GM12892 (cell line): ENCODE measurements around the gene TAS2R60.
"Not testable (repeated sequence)": the region's sequence is repeated elsewhere in the genome, so short reads cannot be mapped to it uniquely, and the experiment has no call there.

Experiments
- DNase-seq: peaks from one replicate; pipeline ENCODE4 v3.0.0; 2011; ENCODE audit not compliant: insufficient read length
- FAIRE-seq: peaks from 2 replicates; lab custom pipeline; 2011; peaks lifted over from hg19 to GRCh38; lab: Jason Lieb, UNC
- POLR2A ChIP-seq: IDR thresholded peaks from 2 replicates; pipeline ENCODE4 v1.6.1; 2011; ENCODE audit warnings: low read depth, low read length, control low read depth
- POLR2AphosphoS5 ChIP-seq: IDR thresholded peaks from 2 replicates; pipeline ENCODE4 v1.6.1; 2011; ENCODE audit warnings: low read depth, low read length, control low read depth
- TAF1 ChIP-seq: IDR thresholded peaks from 2 replicates; pipeline ENCODE4 v1.6.1; 2011; ENCODE audit warnings: low read depth, mild to moderate bottlenecking, control low read depth, low read length, borderline replicate concordance

Gene TAS2R60

GRCh38 chr7:143477501-143478150, 34.4 kb downstream of the TAS2R60 start, which contains the start of gene TAS2R41:
Gene TAS2R41, plus strand, starts transcription at chr7:143477873. Its CDS starts 0 bp downstream, at chr7:143477873.
- no peak for TF ChIP-seq POLR2AphosphoS5
- no peak for TF ChIP-seq POLR2A
- TF ChIP-seq TAF1, result no peak
- no peak for FAIRE-seq

GRCh38 chr7:143479055-143479766, 36.0 kb downstream of the TAS2R60 start:
- TF ChIP-seq POLR2AphosphoS5, result no peak
- TF ChIP-seq POLR2A, result no peak
- no peak for TF ChIP-seq TAF1
- DNase-seq, result no peak
- FAIRE-seq, result no peak

More at GRCh38 chr7:143477501-143478150, 34.4 kb downstream of the TAS2R60 start, which contains the start of gene TAS2R41:
- DNase-seq, result no peak

GRCh38 chr7:143480501-143480900, 37.2 kb downstream of the TAS2R60 start:
- TF ChIP-seq TAF1 (no peak), POLR2AphosphoS5 (no peak), POLR2A (no peak)
- FAIRE-seq, result no peak
- DNase-seq, result no peak

GRCh38 chr7:143484119-143484518, 40.9 kb downstream of the TAS2R60 start:
- DNase-seq (no peak), FAIRE-seq (no peak)
- no peak for TF ChIP-seq POLR2A
- TF ChIP-seq POLR2AphosphoS5, result no peak
- TF ChIP-seq TAF1, result no peak

GRCh38 chr7:143485094-143485493, 41.8 kb downstream of the TAS2R60 start:
- no peak for FAIRE-seq
- DNase-seq, result no peak
- no peak for TF ChIP-seq POLR2AphosphoS5
- TF ChIP-seq POLR2A, result no peak

GRCh38 chr7:143485500-143485899, 42.2 kb downstream of the TAS2R60 start:
- TF ChIP-seq POLR2A (no peak), TAF1 (no peak), POLR2AphosphoS5 (no peak)
- FAIRE-seq (no peak), DNase-seq (no peak)

GRCh38 chr7:143486266-143486665, 43.0 kb downstream of the TAS2R60 start:
- not testable (repeated sequence) for FAIRE-seq, DNase-seq

- FAIRE-seq, result no peak
Measured at GRCh38 chr7:143487061-143487460, 43.8 kb downstream of the TAS2R60 start.

GRCh38 chr7:143487566-143487965, 44.3 kb downstream of the TAS2R60 start:
- no peak for FAIRE-seq
- DNase-seq, result no peak
- TF ChIP-seq TAF1 (no peak), POLR2AphosphoS5 (no peak), POLR2A (no peak)

More at GRCh38 chr7:143487061-143487460, 43.8 kb downstream of the TAS2R60 start:
- DNase-seq, result no peak
- TF ChIP-seq POLR2A (no peak), POLR2AphosphoS5 (no peak), TAF1 (no peak)

GRCh38 chr7:143490717-143491306, 47.6 kb downstream of the TAS2R60 start:
- DNase-seq (no peak), FAIRE-seq (no peak)
- TF ChIP-seq TAF1 (no peak), POLR2A (no peak), POLR2AphosphoS5 (no peak)

GRCh38 chr7:143492043-143492471, 48.8 kb downstream of the TAS2R60 start:
- no peak for TF ChIP-seq POLR2AphosphoS5
- TF ChIP-seq POLR2A, result no peak
- no peak for TF ChIP-seq TAF1
- FAIRE-seq, result no peak
- no peak for DNase-seq
